Stimulated activated CD8-positive, alpha-beta memory T cell treated with anti-CD3 and anti-CD28 coated beads, Interleukin-12 subunit alpha, Interleukin-12 subunit beta, amount 100 ng/mL, for 24 hours (primary cell): ENCODE measurements around the gene TECPR2.
A peak's percentile ranks its signal among the peaks of the same experiment; 100 is the strongest.
"Not testable (repeated sequence)": the region's sequence is repeated elsewhere in the genome, so short reads cannot be mapped to it uniquely, and the experiment has no call there.

Experiments used
- DNase-seq: peaks from one replicate; pipeline ENCODE4 v3.0.0-alpha.2; 2020; ENCODE audit errors: extremely low read depth

Gene TECPR2

GRCh38 chr14:102333795-102334705 lies 28.7 kb upstream of the TECPR2 start:
- DNase-seq: no peak

GRCh38 chr14:102335163-102335562 lies 27.6 kb upstream of the TECPR2 start:
- no peak for DNase-seq

- DNase-seq: no peak
These were observed 24.0 kb upstream of the TECPR2 start for GRCh38 chr14:102338724-102339123.

- no peak for DNase-seq
These were observed 21.2 kb upstream of the TECPR2 start for GRCh38 chr14:102341566-102341965.

- DNase-seq: no peak
These were observed 20.5 kb upstream of the TECPR2 start for GRCh38 chr14:102342238-102342637.

- DNase-seq: no peak
These were observed 18.7 kb upstream of the TECPR2 start for GRCh38 chr14:102344084-102344483.

GRCh38 chr14:102344485-102344884 lies 18.3 kb upstream of the TECPR2 start:
- DNase-seq: no peak

GRCh38 chr14:102345232-102345631 lies 17.5 kb upstream of the TECPR2 start:
- no peak for DNase-seq

GRCh38 chr14:102346645-102347044 lies 16.1 kb upstream of the TECPR2 start:
- DNase-seq: no peak

- DNase-seq: no peak
These were observed 14.4 kb upstream of the TECPR2 start for GRCh38 chr14:102348376-102348775.

- DNase-seq: no peak
These were observed 11.7 kb upstream of the TECPR2 start for GRCh38 chr14:102351023-102351422.

- DNase-seq: not testable (repeated sequence)
These were observed 11.1 kb upstream of the TECPR2 start for GRCh38 chr14:102351593-102351992.

GRCh38 chr14:102352213-102352612 lies 10.5 kb upstream of the TECPR2 start:
- no peak for DNase-seq

- no peak for DNase-seq
These were observed 9.6 kb upstream of the TECPR2 start for GRCh38 chr14:102353126-102353619.

GRCh38 chr14:102356280-102356679 lies 6.5 kb upstream of the TECPR2 start:
- DNase-seq: no peak

GRCh38 chr14:102359341-102359740 lies 3.4 kb upstream of the TECPR2 start:
- no peak for DNase-seq

- no peak for DNase-seq
These were observed 2.4 kb upstream of the TECPR2 start for GRCh38 chr14:102360388-102360787.

- peak; percentile 39 for DNase-seq
These were observed 657 bp upstream of the TECPR2 start for GRCh38 chr14:102362084-102362483.

GRCh38 chr14:102363182-102363943 lies 622 bp downstream of the TECPR2 start:
- DNase-seq: no peak

- DNase-seq: no peak
These were observed 7.6 kb downstream of the TECPR2 start for GRCh38 chr14:102370305-102370809.

GRCh38 chr14:102371361-102371760 lies 8.6 kb downstream of the TECPR2 start:
- DNase-seq: no peak

- no peak for DNase-seq
These were observed 10.4 kb downstream of the TECPR2 start for GRCh38 chr14:102373110-102373509.
